Progenitor cell of endocrine pancreas (in vitro differentiated cells): ENCODE results near the gene ZNF778. TPM values are rescaled to one million over a fixed set of nuclear protein-coding genes. Genes with fewer than 3 reads are reported as not detected.

Experiments
- DNase-seq: peaks from one replicate; pipeline ENCODE4 v3.0.0; 2021; ENCODE audit warnings: low spot score; ENCODE audit not compliant: unreplicated experiment
- H3K27ac Mint-ChIP-seq: 2 replicates; pipeline ENCODE4 v1.8.0; 2021; ENCODE audit warnings: mild to moderate bottlenecking, moderate library complexity, mixed read lengths
- H3K27me3 Mint-ChIP-seq: 2 replicates; pipeline ENCODE4 v1.8.0; 2021; ENCODE audit warnings: mixed read lengths
- H3K36me3 Mint-ChIP-seq: 2 replicates; pipeline ENCODE4 v1.8.0; 2022; ENCODE audit warnings: mixed read lengths; ENCODE audit not compliant: insufficient read depth
- H3K4me1 Mint-ChIP-seq: 2 replicates; pipeline ENCODE4 v1.8.0; 2021; ENCODE audit warnings: low read depth, mixed read lengths
- H3K4me3 Mint-ChIP-seq: 2 replicates; pipeline ENCODE4 v1.8.0; 2021; ENCODE audit warnings: low read depth, mild to moderate bottlenecking, moderate library complexity, mixed read lengths
- H3K9me3 Mint-ChIP-seq: 2 replicates; pipeline ENCODE4 v1.8.0; 2021; ENCODE audit warnings: low read depth, mixed read lengths
- CTCF ChIP-seq: fragments of 200-600 bp; sonication (generic); IDR thresholded peaks from one replicate; pipeline ENCODE4 v1.5.0; 2021; ENCODE audit warnings: antibody characterized with exemption, mild to moderate bottlenecking; ENCODE audit not compliant: unreplicated experiment
- total RNA-seq: library from RNA; stranded (reverse); gene quantifications from 2 replicates; pipeline ENCODE4 v1.2.1, GENCODE V29; 2021

ZNF778 gene
- total RNA-seq, 1 donor from 2014 or later = 11.2 TPM

GRCh38 chr16:89210165-89210903, 7.2 kb upstream of the ZNF778 start:
- H3K4me3 Mint-ChIP-seq = no peak overlapping the region
- H3K27ac Mint-ChIP-seq = no peak overlapping the region

GRCh38 chr16:89210904-89211515, 6.5 kb upstream of the ZNF778 start:
- Mint-ChIP-seq H3K4me1 (no peaks in the 10 kb centered on the region), H3K27me3 (peaks cover 15% of the 10 kb centered on the region), H3K4me3 (no peak overlapping the region), H3K36me3 (no peaks in the 10 kb centered on the region), H3K27ac (no peak overlapping the region), H3K9me3 (no peaks in the 10 kb centered on the region)
- no peak for DNase-seq
- no peak for TF ChIP-seq CTCF

More at GRCh38 chr16:89210165-89210903, 7.2 kb upstream of the ZNF778 start:
- DNase-seq = no peak
- H3K4me1 Mint-ChIP-seq = no peaks in the 10 kb centered on the region
- H3K27me3 Mint-ChIP-seq = peaks cover 15% of the 10 kb centered on the region
- H3K9me3 Mint-ChIP-seq = no peaks in the 10 kb centered on the region
- no peak for TF ChIP-seq CTCF
- H3K36me3 Mint-ChIP-seq = no peaks in the 10 kb centered on the region

- H3K4me1 Mint-ChIP-seq = peaks cover 15% of the 10 kb centered on the region
- no peaks in the 10 kb centered on the region for H3K27me3 Mint-ChIP-seq
- no peak for DNase-seq
- H3K27ac Mint-ChIP-seq = peak overlapping the region; percentile 97
- H3K4me3 Mint-ChIP-seq = peak overlapping the region; percentile 89
- H3K36me3 Mint-ChIP-seq = peaks cover 2% of the 10 kb centered on the region
- H3K9me3 Mint-ChIP-seq = no peaks in the 10 kb centered on the region
- TF ChIP-seq CTCF = peak; percentile 74
Measured at GRCh38 chr16:89216315-89217137, 977 bp upstream of the ZNF778 start.

GRCh38 chr16:89217138-89217387, 440 bp upstream of the ZNF778 start:
- no peak for DNase-seq
- peak overlapping the region; percentile 89 for H3K4me3 Mint-ChIP-seq
- no peak for TF ChIP-seq CTCF
- peak overlapping the region; percentile 97 for H3K27ac Mint-ChIP-seq
- peaks cover 3% of the 10 kb centered on the region for H3K36me3 Mint-ChIP-seq
- H3K4me1 Mint-ChIP-seq = peaks cover 15% of the 10 kb centered on the region
- H3K9me3 Mint-ChIP-seq = no peaks in the 10 kb centered on the region
- no peaks in the 10 kb centered on the region for H3K27me3 Mint-ChIP-seq

GRCh38 chr16:89219365-89219764, 1.9 kb downstream of the ZNF778 start:
- H3K27ac Mint-ChIP-seq = no peak overlapping the region
- H3K9me3 Mint-ChIP-seq = no peaks in the 10 kb centered on the region
- DNase-seq = no peak

More at GRCh38 chr16:89219365-89219764, 1.9 kb downstream of the ZNF778 start:
- Mint-ChIP-seq H3K36me3 (peaks cover 16% of the 10 kb centered on the region), H3K4me1 (peaks cover 15% of the 10 kb centered on the region), H3K27me3 (no peaks in the 10 kb centered on the region), H3K4me3 (peak overlapping the region; percentile 57)
- TF ChIP-seq CTCF = no peak
